GM13977 (cell line): ENCODE measurements around the gene CHST14.

Source experiments
- DNase-seq: peaks from one replicate; pipeline ENCODE4 v3.0.0; 2012; ENCODE audit warnings: low spot score
- in situ Hi-C: fragments of 300-500 bp; cut with MboI; formaldehyde crosslinking; loops from one replicate; pipeline ENCODE4 v1.12.0; 2022; ENCODE audit warnings: low sequenced_read_pairs, low pct_unique_long_range_greater_than_20kb, mixed read lengths, inconsistent platforms; ENCODE audit not compliant: unreplicated experiment
- TF ChIP-seq, protein P1 (sequence below): IDR thresholded peaks from 2 replicates; pipeline ENCODE4 v1.5.1; 2012; ENCODE audit warnings: mild to moderate bottlenecking, control low read depth; ENCODE audit not compliant: insufficient read depth; ENCODE audit errors: extremely low read depth, missing control alignments

Gene CHST14

DNA sequence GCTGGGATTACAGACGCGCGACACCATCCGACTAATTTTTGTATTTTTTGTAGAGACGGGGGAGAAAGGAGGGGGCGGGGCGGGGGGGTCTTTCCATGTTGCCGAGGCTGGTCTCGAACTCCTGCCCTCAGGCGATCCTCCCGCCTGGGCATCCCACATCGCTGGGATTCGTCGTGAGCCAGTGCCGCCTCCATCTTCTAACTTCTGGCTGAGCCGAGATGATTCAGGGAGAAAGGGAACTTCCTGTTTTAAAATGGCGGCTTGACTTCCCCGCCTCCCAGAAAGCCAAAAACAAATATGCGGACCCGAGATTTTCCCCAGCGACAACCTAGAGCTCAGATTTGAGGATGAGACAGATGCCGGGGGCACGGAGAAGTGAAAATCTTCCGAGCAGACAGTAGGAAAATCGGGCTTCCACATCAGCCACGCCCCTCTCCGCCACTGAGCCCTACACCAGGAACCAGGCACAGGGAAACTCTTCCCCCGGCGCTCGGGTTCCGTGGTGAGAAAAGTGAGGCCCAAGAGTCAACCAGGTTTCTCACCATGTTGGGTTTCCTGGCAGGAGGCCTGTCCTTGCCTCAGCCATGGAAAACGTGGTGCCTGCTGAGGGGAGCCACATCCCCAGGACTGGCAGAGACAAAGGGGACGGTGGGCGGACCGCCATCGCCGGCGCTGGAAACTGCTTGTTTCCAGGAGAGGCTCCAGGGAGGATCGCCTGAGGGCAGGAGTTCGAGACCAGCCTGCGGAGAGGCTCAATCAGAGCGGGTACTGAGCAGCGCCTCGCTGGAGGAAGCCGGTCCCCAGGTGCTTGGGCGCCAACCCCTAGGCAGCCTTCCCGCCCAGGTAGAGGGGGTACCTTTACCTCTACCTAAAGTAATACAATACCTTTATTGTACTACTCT, 18.7 kb downstream of the CHST14 start:
- TF ChIP-seq, protein P1, sequence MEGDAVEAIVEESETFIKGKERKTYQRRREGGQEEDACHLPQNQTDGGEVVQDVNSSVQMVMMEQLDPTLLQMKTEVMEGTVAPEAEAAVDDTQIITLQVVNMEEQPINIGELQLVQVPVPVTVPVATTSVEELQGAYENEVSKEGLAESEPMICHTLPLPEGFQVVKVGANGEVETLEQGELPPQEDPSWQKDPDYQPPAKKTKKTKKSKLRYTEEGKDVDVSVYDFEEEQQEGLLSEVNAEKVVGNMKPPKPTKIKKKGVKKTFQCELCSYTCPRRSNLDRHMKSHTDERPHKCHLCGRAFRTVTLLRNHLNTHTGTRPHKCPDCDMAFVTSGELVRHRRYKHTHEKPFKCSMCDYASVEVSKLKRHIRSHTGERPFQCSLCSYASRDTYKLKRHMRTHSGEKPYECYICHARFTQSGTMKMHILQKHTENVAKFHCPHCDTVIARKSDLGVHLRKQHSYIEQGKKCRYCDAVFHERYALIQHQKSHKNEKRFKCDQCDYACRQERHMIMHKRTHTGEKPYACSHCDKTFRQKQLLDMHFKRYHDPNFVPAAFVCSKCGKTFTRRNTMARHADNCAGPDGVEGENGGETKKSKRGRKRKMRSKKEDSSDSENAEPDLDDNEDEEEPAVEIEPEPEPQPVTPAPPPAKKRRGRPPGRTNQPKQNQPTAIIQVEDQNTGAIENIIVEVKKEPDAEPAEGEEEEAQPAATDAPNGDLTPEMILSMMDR = no peak
- no peak for DNase-seq
- in situ Hi-C loops = no loop called here

DNA sequence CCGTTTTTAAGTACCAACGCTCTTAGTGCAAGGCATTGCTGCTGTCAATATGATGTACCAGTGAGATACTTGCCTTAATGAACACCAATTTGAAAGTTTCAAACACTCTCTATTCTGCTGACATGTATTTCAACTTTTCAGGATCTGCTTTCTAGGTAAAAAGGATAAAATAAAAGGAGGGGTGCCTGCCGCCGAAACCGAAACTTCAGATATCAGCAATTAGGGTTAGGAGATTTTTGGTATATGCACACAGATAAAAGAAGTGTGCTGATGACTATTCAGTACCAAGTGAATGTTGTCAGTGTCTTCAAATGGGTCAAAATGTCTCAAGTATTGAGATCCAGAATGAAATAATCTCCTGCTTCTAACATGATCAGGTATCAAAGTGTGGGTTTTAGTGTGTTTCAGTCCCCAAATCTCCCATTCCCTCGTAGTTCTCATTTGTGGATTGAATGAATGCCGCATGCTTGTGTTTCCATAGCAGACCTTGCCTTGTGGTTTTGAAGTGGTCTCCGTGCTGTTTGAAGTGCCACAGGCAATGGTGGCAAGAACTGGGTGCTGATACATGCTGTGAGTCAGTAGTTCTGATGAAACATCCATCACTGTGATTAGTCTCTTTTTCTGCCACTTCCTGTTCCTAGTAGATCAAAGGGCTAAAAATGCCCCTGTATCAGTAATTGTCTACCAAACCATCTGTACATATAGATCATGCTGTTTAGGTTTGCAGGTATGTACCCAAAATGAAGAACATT, 22.5 kb downstream of the CHST14 start:
- no peak for DNase-seq
- TF ChIP-seq, protein P1 = no peak
- in situ Hi-C loops = no loop called here

DNA sequence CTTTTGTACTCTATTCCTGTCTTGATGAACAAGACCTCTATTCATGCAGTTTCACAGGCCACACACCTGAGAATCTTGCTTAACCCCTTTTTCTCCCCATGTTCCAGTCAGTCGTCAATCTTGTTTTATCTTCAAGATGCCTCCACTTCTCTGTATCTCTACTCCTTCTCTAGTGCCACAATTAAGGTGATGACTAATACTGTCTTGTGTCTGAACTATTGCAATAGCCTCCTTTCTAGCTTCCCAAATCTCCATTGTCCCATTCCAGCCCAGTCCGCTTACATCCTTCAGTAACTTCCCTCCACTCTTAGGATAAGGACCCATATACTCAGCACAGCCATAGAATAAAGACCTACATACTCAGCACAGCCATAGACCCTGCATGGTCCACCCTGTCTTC, 24.7 kb downstream of the CHST14 start:
- no peak for DNase-seq
- TF ChIP-seq, protein P1 = no peak
- in situ Hi-C loops = no loop called here

DNA sequence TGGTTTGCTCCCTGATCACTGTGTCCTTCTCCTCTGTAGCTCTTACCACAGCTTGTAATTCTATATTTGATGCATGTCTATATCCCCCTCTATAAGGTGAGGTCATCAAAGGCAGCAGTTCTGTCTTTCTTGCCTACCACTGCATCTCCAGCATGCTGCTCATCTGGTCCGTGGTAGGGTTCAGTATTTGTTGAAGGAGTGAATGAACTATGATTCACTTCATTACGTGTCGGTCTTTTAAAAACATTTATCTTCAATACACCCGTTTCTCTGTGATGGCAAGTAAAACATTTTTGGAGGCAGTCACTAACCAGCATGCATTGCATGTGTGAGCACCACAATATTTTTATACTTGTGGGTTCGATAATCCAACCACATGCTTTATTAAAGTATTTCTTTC, 27.6 kb downstream of the CHST14 start:
- TF ChIP-seq, protein P1 = no peak
- no peak for DNase-seq
- in situ Hi-C loops = no loop called here

DNA sequence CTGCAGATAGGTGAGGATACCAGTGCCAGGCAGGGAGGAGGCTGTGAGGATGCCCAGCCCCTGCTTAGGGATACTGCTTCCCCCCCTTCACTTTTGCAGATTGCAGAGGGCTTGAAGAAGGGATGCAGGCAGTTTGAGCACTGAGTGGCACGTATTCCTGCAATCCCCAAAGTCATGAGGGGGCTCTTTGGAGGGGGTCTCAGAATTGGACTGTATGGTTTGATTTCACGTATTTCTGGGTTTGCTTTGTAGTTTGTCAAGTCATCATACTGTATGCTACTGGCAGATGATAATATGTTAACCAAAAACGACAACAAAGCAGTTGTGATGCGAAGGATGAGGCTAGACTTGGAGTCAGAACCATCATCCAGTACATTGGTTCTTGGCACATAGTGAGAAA, 28.1 kb downstream of the CHST14 start:
- in situ Hi-C loops = no loop called here
- DNase-seq = no peak
- TF ChIP-seq, protein P1 = no peak

DNA sequence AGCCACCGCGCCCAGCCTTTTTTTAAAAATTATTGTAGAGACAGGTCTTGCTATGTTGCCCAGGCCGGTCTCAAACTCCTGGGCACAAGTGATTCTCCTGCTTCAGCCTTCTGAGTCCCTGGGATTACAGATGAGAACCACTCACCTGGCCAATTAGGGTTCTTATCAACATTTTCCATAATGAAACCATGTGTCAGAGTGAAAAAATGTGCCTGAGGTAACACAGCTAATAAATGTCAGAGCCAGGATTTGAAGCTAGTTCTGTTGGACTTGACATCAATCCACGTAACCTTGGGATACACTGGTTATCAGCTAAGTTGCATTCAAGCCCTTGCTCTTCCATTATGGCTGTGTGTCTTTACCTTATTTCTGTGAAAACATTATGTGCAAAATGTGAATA, 29.1 kb downstream of the CHST14 start:
- in situ Hi-C loops = no loop called here
- DNase-seq = no peak
- TF ChIP-seq, protein P1 = no peak
